Chondrocyte (in vitro differentiated cells): Measurements from ENCODE around the gene ZNF124. TPM values are rescaled to one million over a fixed set of nuclear protein-coding genes. Genes with fewer than 3 reads are reported as not detected.

Experiments used
- DNase-seq: peaks from one replicate; pipeline ENCODE4 v3.0.0; 2021; ENCODE audit warnings: mixed read lengths, low spot score
- H3K27ac Mint-ChIP-seq: one replicate; pipeline ENCODE4 v1.8.0; 2021; ENCODE audit warnings: mild to moderate bottlenecking, moderate library complexity, mixed read lengths; ENCODE audit not compliant: unreplicated experiment
- H3K27me3 Mint-ChIP-seq: 2 replicates; pipeline ENCODE4 v1.8.0; 2021; ENCODE audit warnings: low read depth, mixed read lengths
- H3K36me3 Mint-ChIP-seq: 2 replicates; pipeline ENCODE4 v1.8.0; 2021; ENCODE audit warnings: low read depth, mixed read lengths
- H3K4me1 Mint-ChIP-seq: 2 replicates; pipeline ENCODE4 v1.8.0; 2021; ENCODE audit warnings: low read depth, mild to moderate bottlenecking, mixed read lengths
- H3K4me3 Mint-ChIP-seq: one replicate; pipeline ENCODE4 v1.8.0; 2021; ENCODE audit warnings: mild to moderate bottlenecking, moderate library complexity, mixed read lengths; ENCODE audit not compliant: unreplicated experiment
- H3K9me3 Mint-ChIP-seq: 2 replicates; pipeline ENCODE4 v1.8.0; 2021; ENCODE audit warnings: low read depth, mixed read lengths
- CTCF ChIP-seq: fragments of 200-600 bp; sonication (generic); IDR thresholded peaks from 2 replicates; pipeline ENCODE4 v1.5.0; 2021; ENCODE audit warnings: antibody characterized with exemption, mild to moderate bottlenecking, moderate library complexity
- total RNA-seq: library from RNA; stranded (reverse); gene quantifications from 3 replicates; pipeline ENCODE4 v1.2.1, GENCODE V29; 2021

Gene ZNF124
- total RNA-seq, 1 donor from 2014 or later: 19.3 TPM

GRCh38 chr1:247182994-247183393, 11.2 kb upstream of the ZNF124 start:
- DNase-seq: no peak
- TF ChIP-seq CTCF: no peak
- H3K4me1 Mint-ChIP-seq: no peaks in the 10 kb centered on the region
- H3K9me3 Mint-ChIP-seq: peaks cover 40% of the 10 kb centered on the region
- no peak overlapping the region for H3K27ac Mint-ChIP-seq
- H3K27me3 Mint-ChIP-seq: no peaks in the 10 kb centered on the region
- peaks cover 16% of the 10 kb centered on the region for H3K36me3 Mint-ChIP-seq
- H3K4me3 Mint-ChIP-seq: no peak overlapping the region

- DNase-seq: no peak
- Mint-ChIP-seq H3K36me3 (peaks cover 8% of the 10 kb centered on the region), H3K27me3 (no peaks in the 10 kb centered on the region), H3K4me1 (peaks cover 3% of the 10 kb centered on the region), H3K4me3 (no peak overlapping the region), H3K27ac (no peak overlapping the region), H3K9me3 (peaks cover 31% of the 10 kb centered on the region)
- no peak for TF ChIP-seq CTCF
These were observed 8.8 kb upstream of the ZNF124 start for GRCh38 chr1:247180581-247180980.

- Mint-ChIP-seq H3K4me3 (no peak overlapping the region), H3K27me3 (no peaks in the 10 kb centered on the region), H3K27ac (no peak overlapping the region), H3K9me3 (peaks cover 15% of the 10 kb centered on the region), H3K36me3 (peaks cover 2% of the 10 kb centered on the region), H3K4me1 (peaks cover 3% of the 10 kb centered on the region)
- no peak for DNase-seq
- no peak for TF ChIP-seq CTCF
These were observed 5.9 kb upstream of the ZNF124 start for GRCh38 chr1:247177755-247178154.

- TF ChIP-seq CTCF: no peak
- Mint-ChIP-seq H3K27ac (no peak overlapping the region), H3K27me3 (no peaks in the 10 kb centered on the region), H3K4me1 (peaks cover 4% of the 10 kb centered on the region), H3K9me3 (peaks cover 15% of the 10 kb centered on the region), H3K36me3 (peaks cover 2% of the 10 kb centered on the region), H3K4me3 (no peak overlapping the region)
- DNase-seq: no peak
These were observed 3.6 kb upstream of the ZNF124 start for GRCh38 chr1:247175458-247175857.

GRCh38 chr1:247173431-247173830, 1.6 kb upstream of the ZNF124 start:
- no peaks in the 10 kb centered on the region for H3K27me3 Mint-ChIP-seq
- H3K36me3 Mint-ChIP-seq: peaks cover 1% of the 10 kb centered on the region

More at GRCh38 chr1:247173431-247173830, 1.6 kb upstream of the ZNF124 start:
- H3K4me1 Mint-ChIP-seq: peaks cover 13% of the 10 kb centered on the region
- TF ChIP-seq CTCF: no peak
- no peak overlapping the region for H3K4me3 Mint-ChIP-seq
- DNase-seq: no peak
- H3K27ac Mint-ChIP-seq: no peak overlapping the region
- H3K9me3 Mint-ChIP-seq: no peaks in the 10 kb centered on the region
